Measurements from ENCODE around the gene THADA.

DNA sequence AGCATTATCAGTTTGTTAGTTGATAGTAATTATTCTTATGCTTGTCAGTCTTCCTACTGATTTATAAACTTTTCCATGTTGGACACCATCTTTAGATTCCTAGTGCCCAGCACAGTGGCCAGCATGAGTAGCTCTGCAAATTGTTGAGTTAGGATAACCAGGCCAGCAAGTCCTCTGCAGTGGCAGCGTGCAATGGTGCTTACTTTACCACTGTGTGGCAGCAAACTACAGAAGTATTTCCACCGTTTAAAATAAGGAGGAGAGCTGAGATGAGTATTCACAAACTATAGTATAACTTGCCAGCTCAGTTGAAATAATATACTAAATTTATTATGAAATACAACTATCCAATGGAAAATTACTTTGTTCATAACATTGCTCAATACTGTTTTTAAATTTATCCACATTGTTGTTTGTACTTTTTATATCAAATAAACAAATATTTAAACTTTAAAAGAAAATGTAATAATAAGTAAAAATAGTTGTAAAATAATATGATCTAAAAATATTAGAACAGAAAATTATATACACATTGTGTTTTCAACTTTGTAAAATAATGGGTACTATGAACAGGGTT is 9.3 kb upstream of the THADA start:
- TF ChIP-seq, protein P1, sequence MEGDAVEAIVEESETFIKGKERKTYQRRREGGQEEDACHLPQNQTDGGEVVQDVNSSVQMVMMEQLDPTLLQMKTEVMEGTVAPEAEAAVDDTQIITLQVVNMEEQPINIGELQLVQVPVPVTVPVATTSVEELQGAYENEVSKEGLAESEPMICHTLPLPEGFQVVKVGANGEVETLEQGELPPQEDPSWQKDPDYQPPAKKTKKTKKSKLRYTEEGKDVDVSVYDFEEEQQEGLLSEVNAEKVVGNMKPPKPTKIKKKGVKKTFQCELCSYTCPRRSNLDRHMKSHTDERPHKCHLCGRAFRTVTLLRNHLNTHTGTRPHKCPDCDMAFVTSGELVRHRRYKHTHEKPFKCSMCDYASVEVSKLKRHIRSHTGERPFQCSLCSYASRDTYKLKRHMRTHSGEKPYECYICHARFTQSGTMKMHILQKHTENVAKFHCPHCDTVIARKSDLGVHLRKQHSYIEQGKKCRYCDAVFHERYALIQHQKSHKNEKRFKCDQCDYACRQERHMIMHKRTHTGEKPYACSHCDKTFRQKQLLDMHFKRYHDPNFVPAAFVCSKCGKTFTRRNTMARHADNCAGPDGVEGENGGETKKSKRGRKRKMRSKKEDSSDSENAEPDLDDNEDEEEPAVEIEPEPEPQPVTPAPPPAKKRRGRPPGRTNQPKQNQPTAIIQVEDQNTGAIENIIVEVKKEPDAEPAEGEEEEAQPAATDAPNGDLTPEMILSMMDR (IDR thresholded peaks at IDR 0.05; ENCODE audit: insufficient read depth, low read length, poor library complexity, severe bottlenecking) = peak; percentile 58
- TF ChIP-seq EZH2phosphoT487 (conservative IDR thresholded peaks at IDR 0.05; ENCODE audit: low read length) = no peak
